HG03095 (cell line): ENCODE measurements around the gene SNX5.

Source experiments
- ATAC-seq: cut with Tn5 transposase; IDR thresholded peaks from one replicate; pipeline ENCODE4 v1.9.1; 2021; ENCODE audit warnings: moderate library complexity; ENCODE audit not compliant: unreplicated experiment

Gene SNX5

DNA sequence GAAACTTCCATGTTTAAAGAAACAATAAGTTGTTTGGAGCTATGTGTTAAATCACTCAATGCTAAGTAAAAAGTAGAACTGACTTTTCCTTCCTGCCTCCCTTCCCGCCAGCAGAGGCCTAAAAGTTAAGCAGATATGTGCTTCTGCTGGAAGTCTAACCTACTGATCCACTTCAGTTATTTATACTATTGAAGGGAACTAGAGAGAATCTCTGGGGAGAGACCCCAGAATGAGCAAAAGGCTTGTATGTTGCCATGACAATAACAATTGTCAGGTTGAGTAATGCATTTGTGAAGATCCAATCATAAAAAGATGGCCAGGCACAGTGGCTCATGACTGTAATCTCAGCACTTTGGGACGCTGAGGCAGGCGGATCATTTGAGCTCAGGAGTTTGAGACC, 25.0 kb upstream of the SNX5 start:
- ATAC-seq: no peak

DNA sequence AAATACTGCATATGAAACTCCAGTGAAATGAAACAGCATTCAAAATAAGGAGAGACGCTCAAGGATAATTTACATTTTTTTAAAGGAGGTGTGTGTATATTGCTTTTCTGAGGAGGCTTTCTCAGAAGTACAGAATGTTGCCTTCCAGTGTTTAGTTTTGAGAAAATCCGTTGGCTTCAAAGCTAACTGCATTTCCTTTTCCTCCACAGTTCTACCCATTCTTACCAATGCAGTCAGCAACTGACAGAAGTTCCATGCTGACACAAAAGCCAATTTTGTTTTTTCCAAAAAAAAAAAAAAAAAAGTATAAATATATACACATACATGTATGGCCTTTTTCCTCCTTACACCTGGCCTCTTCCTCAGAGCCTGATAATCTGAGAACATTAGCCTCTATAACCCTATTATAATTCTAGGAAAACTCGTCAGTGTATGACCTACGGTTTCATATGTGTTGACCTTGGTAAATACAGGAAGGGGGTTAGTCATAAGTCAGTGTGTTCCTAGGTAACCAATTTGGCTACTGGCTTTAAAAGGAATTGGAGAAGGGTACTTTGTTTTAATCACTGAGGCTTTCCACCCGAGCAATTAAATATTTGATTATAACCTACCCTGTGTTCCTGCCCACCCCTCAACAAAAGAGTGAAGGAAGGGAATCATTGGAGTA, 24.4 kb upstream of the SNX5 start:
- ATAC-seq: no peak

DNA sequence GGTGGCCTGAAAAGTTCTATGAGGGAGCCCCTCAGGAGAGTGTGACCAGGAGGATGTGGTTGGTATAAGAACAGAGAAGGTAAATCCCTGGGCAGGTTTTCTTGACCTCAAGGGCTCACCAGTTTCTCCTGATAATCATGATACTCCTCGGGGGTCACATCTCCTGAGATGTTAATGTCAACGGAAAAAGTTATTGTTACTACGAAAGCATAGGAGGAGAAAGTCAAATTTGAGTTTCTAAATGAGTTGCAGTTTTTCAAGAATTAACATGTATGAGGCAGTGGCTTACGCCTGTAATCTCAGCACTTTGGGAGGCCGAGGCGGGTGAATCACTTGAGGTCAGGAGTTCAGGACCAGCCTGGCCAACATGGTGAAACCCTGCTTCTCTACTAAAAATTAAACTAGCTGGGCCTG, 23.6 kb upstream of the SNX5 start:
- peak; percentile 59 for ATAC-seq

DNA sequence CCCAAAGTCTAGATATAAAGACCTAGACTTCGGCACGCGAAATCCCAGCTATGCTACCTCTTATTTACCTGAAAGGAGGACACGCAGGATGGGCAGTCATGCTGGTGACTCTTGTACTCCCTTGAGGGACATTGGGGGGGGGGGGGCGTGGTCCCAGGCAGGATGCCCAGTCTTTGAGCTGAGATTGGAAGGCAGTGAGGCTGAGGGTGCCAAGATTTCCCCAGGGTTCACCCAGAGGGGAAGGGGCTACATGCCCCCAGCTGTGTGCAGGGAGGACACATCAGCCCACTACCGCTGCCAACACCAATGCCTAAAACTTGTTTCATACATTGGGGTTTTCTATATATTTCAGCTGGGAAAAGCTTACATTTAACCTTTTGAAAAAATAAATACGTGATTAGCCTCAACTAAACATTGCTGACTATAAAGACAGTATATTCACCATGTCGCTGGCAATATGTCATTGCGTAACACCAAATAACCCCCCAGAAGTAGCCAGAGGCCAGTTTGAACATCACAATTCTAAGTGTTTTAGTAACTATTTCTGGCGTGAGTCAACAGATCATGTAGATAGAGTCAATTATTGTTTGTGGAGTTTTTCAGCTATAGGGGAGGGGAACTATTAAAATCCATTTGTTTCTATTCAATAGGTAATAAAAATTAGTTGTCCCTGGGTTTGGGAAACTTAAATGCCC, 21.8 kb upstream of the SNX5 start:
- no peak for ATAC-seq

- ATAC-seq: no peak
Observed at GRCh38 chr20:17987988-17988387, 19.4 kb upstream of the SNX5 start.

DNA sequence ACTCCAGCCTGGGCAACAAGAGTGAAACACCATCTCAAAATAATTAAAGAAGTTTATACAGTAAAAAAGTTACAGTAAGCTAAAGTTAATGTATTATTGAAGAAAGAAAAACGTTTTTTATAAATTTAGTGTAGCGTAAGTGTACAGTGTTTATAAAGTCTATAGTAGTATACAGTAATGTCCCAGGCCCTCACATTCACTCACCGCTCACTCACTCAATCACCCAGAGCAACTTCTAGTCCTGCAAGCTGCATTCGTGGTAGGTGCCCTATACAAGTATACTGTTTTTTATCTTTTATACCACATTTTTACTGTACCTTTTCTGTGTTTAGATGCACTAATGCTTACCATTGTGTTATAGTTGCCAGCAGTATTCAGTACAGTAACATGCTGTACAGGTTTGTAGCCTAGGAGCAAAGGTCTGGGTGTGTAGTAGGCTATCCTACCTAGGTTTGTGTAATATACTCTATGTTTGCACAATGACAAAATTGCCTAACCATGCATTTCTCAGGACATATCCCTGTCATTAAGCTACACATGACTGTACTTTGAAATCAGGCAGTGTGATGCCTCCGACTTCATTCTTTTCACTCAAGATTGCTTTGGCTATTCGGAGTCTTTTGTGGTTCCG, 16.9 kb upstream of the SNX5 start:
- no peak for ATAC-seq

DNA sequence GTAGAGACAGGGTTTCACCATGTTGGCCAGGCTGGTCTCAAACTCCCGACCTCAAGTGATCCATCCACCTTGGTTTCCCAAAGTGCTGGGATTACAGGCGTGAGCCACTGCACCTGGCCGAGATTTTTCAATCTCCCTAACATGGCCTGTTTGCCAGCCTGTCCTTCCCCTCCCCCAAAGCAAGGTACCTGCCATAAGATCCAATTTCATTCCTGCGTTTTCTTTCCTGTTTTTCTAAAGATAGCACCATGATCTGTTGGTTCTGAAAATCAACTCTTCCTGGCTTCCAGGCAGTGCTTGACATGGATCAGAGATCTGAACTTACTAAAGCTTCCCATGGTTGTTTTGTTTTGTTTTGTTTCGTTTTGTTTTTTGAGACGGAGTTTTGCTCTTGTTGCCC, 7.7 kb upstream of the SNX5 start:
- ATAC-seq: no peak

- ATAC-seq: no peak
Observed at GRCh38 chr20:17972121-17972520, 3.5 kb upstream of the SNX5 start.

GRCh38 chr20:17971300-17972013, 2.9 kb upstream of the SNX5 start:
- no peak for ATAC-seq

- no peak for ATAC-seq
Observed at GRCh38 chr20:17969884-17970409, 1.4 kb upstream of the SNX5 start.

- peak; percentile 4 for ATAC-seq
Observed at GRCh38 chr20:17969278-17969883, 787 bp upstream of the SNX5 start.

DNA sequence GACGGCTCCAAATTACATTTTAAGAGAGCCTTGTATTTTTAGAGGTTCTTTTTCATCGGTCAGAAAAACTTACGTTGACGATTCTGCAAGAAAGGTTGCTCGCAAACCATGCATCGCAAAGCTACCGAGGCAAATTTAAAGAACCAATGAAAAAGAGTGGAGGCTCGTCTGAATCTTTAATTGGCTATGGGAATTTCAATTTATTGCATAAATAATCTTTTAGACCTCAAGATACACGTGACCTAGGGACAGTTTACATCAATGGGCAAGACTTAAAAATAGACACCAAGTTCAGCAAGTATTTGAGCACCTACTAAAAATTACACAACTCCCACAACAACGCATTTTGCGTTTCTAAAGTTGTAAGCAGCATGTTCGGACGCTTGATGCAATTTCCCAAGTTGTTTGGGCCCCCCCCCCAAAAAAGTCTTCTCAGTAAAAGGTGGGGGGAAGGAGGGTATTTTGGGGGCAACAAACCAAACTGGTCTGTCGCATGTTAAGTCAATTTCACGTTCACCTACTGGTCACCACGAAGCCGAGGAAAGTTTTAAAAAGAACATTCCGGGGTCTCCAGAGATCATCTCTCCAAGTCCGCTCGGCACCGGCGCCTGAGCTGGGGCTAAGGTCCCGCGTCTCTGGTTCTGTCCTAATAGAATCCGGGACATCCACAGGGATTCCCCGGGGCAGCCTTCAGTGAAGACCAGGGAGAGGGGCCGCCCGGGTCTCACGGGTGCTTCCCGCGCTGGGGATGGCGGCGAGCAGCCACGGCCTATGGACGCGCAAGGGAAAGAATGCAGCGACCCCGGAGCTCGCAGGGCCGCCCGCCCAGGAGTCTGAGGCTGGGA, 851 bp downstream of the SNX5 start:
- peak; percentile 0 for ATAC-seq

DNA sequence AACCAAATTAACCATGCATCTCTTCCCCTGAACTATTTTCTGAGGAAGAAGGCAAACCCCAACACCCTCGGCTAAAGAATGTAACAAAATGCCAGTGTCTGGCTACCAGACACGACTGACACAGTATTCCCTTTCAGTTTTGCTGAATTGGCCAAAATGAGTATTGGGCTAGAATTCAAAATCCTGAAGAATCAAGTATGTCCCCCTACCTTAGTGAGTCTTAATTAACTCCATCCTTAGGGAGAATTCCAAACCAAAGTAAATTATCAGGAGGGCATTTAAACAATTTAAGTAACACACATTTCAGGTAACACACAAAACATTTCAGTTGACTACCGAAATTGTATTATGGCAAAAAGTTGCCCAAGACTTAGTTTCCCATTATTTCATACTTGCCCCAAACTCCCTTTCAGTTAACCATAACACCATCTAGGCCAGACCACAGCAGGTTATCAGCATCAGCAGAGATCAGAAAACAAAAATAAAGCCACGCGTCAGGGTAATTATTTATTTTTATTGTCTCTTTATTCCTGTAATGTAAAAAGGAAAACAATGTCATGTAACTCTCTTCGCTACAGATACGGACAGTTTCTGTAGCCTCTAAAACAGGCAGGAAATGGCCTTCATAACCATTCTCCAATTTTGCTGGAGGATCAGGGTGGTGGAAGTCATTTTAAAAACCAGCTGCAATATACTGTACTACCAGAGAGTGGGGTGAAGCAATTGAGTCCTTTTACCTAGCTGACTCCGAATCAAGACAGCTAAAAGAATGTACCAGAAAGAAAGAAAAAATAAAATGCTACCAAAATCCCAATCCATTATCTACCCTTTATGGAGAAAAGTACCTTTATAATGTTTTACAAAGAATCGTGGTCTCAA, 1.9 kb downstream of the SNX5 start:
- no peak for ATAC-seq

- ATAC-seq: no peak
Observed at GRCh38 chr20:17965042-17965697, 3.4 kb downstream of the SNX5 start.

GRCh38 chr20:17964632-17965031, 4.0 kb downstream of the SNX5 start:
- no peak for ATAC-seq

GRCh38 chr20:17964073-17964472, 4.5 kb downstream of the SNX5 start:
- ATAC-seq: no peak

DNA sequence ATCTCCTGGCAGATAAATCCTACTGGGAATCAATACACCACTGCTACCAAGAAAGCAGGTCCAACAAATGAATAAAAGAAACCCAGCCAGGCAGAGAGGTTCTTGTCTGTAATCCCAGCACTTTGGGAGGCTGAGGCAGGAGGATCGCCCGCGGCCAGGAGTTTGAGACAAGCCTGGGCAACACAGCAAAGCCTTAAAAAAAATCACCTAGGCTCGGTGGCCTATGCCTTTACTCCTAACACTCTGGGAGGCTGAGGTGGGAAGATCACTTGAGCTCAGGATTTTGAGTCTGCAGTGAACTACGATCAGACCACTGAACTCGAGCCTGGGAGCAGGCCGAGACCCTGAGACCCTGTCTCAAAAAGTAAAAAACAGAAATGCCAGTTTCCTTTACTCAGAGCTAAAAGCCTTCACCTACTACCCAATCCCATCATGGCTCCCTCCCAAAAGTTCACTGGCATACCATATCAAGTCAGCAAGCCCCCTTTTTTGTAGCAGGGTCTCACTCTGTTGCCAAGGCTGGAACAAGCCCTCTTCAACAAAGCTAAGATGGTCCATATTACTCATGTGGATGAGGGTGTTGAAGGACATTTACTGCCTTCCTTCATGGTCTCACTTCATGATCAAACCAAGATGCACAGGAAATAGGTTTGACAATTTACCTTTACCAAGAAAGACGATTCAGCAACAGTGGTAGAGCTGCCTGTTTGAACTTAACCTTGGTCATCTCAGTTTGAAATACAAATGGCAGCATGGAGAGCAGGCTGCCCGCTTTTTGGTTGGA, 5.3 kb downstream of the SNX5 start:
- ATAC-seq: no peak

DNA sequence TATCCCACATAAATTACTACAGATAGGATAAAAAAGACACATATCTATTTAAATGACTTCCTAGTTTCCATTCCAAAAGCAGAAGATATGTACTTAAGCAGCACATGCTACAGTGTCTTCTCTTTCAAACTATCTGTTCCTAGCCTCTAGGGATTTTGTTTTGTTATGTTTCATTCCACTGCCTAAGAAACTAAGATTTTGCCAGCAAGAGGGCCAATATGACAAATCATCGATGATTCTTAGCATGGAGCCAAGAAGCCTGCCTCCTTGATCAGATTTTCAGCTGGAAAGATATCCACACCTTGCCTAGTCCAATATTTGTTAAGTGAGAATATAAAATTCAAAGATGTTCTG, 7.0 kb downstream of the SNX5 start:
- ATAC-seq: no peak
